ENCODE data around the gene PPT2. TPM values are rescaled to one million over a fixed set of nuclear protein-coding genes. Genes with fewer than 3 reads are reported as not detected.
A peak's percentile ranks its signal among the peaks of the same experiment; 100 is the strongest.
"Not testable (repeated sequence)": the region's sequence is repeated elsewhere in the genome, so short reads cannot be mapped to it uniquely, and the experiment has no call there.

The PPT2 gene
- total RNA-seq, 2 experiments from 2014 or later = 13.2 to 14.8 TPM

DNA sequence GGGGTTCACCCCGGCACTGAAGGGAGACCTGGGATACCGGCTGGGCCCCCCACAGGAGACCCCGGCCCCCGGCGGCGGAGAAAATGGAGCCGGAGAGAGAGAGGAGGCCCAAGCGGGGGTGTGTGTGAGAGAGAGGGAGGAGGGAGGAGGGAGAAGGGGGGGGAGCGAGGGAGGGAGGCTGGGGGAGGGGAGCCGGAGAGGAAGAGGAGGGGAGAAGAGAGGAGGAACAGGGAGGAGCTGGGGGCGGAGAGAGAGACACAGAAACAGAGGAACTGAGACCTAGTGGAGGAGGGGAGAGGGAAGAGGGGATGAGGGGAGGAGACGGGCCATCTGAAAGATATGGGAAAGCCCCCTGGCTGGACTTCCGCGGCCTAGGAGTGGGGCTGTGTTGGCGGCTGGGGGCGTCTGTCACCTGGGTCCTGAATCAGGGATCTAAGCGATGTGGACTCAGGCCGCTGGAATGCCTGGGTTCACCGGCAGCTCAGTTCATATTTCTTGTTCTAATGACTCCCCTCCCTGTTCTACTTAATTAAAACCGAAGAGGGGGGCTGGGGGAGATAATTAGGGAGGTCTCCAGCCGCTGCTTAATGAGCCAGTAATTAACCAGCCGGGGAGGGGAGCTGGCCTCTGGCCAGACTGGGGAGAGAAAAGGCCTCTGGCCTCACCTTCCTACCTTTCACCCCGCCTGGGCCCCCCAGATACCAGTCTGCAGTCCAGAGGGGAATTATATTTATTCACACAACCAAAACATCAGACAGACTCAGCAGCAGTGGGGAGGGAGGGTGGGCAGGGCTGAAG is 36.3 kb downstream of the PPT2 start, which contains the start of gene PBX2:
TSS of gene PBX2 (minus strand) at position 149 of the 798 bp plus-strand sequence. CDS start 287 bp downstream, outside the sequence.
- no peaks in the 10 kb centered on the region for H3K9me3 Mint-ChIP-seq
- H3K27ac Mint-ChIP-seq = peak within 1 kb of the TSS; percentile 99
- peak within 1 kb of the TSS; percentile 95 for H3K4me3 Mint-ChIP-seq
- CTCF ChIA-PET = no interaction called here
- intact Hi-C loops (cut with micrococcal nuclease) = loop anchor here (1.0 to 10.0 kb wide), 6 partner anchors 12 to 1015 kb away; partner anchors contain the start of genes ATF6B, ATP6V1G2, CLIC1 and DDX39B
- no peaks in the 10 kb centered on the region for H3K27me3 Mint-ChIP-seq (ENCODE audit: low read depth)
- H3K4me1 Mint-ChIP-seq (ENCODE audit: low read depth) = peaks cover 66% of the 10 kb centered on the region
- DNase-seq = peak; percentile 93
- H3K36me3 Mint-ChIP-seq (ENCODE audit: low read depth) = peaks cover 40% of the 10 kb centered on the region

- Mint-ChIP-seq H3K4me3 (peak overlapping the region; percentile 95), H3K4me1 (ENCODE audit: low read depth) (peaks cover 59% of the 10 kb centered on the region), H3K27ac (peak overlapping the region; percentile 99), H3K9me3 (no peaks in the 10 kb centered on the region), H3K27me3 (ENCODE audit: low read depth) (no peaks in the 10 kb centered on the region), H3K36me3 (ENCODE audit: low read depth) (peaks cover 35% of the 10 kb centered on the region)
- intact Hi-C loops (cut with micrococcal nuclease) = loop anchor here (1.0 to 10.0 kb wide), 6 partner anchors 13 to 1014 kb away; partner anchors contain the start of genes ATF6B, ATP6V1G2, CLIC1 and DDX39B
- CTCF ChIA-PET = no interaction called here
- DNase-seq = peak; percentile 23
Observed at GRCh38 chr6:32190911-32191677, 37.2 kb downstream of the PPT2 start.

DNA sequence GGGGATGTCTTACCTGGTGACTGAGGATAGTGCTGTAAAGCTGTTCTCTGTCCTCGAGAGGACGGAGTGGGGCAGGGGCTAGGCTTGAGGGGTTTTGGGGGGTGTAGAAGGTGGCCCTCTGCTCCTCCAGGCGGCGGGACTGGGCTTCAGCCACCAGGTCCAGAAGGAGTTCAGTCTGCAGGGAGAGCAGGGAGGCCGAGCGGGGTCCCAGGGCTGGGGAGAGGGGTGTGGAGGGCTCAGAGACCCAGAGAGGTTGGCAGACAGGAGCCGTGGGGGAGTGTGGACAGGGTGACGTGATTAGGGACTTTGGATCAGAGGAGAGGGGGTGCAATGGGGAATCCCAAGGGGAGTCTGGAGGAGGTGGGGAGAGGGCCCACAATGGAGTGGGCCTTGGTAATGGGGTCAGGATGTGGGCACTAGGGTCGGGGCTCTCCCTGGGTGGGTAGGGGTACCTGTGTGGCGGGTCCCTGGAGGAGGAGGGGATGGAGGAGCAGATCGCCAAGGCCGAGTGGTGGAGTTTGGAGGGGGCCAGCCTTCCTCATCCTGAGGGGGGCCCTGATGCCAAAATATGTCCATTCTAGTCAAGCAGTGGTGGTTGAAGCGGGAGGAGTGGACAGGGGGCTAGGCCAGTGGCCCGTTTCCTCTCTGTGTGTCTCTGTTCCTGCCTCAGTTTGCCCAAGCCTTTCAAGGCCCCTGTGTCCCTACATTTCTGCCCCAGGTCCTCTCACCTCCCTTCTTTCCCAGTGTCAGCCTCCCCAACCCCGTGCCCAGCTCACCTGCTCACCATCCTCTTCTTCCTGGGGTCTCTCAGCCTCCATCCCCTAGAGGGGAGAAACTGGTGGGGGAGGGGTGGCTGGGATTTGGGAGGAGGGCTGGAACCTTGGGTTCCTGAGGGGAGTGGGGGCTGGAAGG is 38.0 kb downstream of the PPT2 start:
- peaks cover 58% of the 10 kb centered on the region for H3K4me1 Mint-ChIP-seq (ENCODE audit: low read depth)
- H3K36me3 Mint-ChIP-seq (ENCODE audit: low read depth) = peaks cover 30% of the 10 kb centered on the region
- H3K4me3 Mint-ChIP-seq = peak overlapping the region; percentile 95
- no peaks in the 10 kb centered on the region for H3K27me3 Mint-ChIP-seq (ENCODE audit: low read depth)
- CTCF ChIA-PET = interaction anchor here (0.5 to 1.4 kb wide), 3 partner anchors 34 to 74 kb away, joined by 3 to 6 read pairs (median 3); no protein-coding TSS in a partner anchor
- peak overlapping the region; percentile 99 for H3K27ac Mint-ChIP-seq
- no peaks in the 10 kb centered on the region for H3K9me3 Mint-ChIP-seq
- intact Hi-C loops (cut with micrococcal nuclease) = loop anchor here (5.0 to 10.0 kb wide), 4 partner anchors 455 to 1013 kb away; partner anchors contain the start of genes ATP6V1G2, CLIC1, DDX39B and HSD17B8
- peak; percentile 52 for DNase-seq

GRCh38 chr6:32192608-32193039 is 38.7 kb downstream of the PPT2 start, which contains the start of gene GPSM3:
Gene GPSM3, minus strand, starts transcription at chr6:32192643. Its CDS starts 130 bp downstream, at chr6:32192513.
- DNase-seq = peak; percentile 76
- intact Hi-C loops (cut with micrococcal nuclease) = loop anchor here (5.0 to 10.0 kb wide), 4 partner anchors 455 to 1012 kb away; partner anchors contain the start of genes ATP6V1G2, CLIC1, DDX39B and HSD17B8
- H3K4me3 Mint-ChIP-seq = peak within 1 kb of the TSS; percentile 95
- CTCF ChIA-PET = interaction anchor here (0.5 to 1.4 kb wide), 5 partner anchors 33 to 233 kb away, joined by 3 to 6 read pairs (median 3); no protein-coding TSS in a partner anchor
- H3K27me3 Mint-ChIP-seq (ENCODE audit: low read depth) = no peaks in the 10 kb centered on the region
- H3K27ac Mint-ChIP-seq = peak within 1 kb of the TSS; percentile 99
- no peaks in the 10 kb centered on the region for H3K9me3 Mint-ChIP-seq
- H3K36me3 Mint-ChIP-seq (ENCODE audit: low read depth) = peaks cover 23% of the 10 kb centered on the region
- H3K4me1 Mint-ChIP-seq (ENCODE audit: low read depth) = peaks cover 53% of the 10 kb centered on the region

GRCh38 chr6:32193096-32193495 is 39.2 kb downstream of the PPT2 start:
- H3K36me3 Mint-ChIP-seq (ENCODE audit: low read depth) = peaks cover 21% of the 10 kb centered on the region
- not testable (repeated sequence) for H3K9me3 Mint-ChIP-seq; DNase-seq; H3K27me3 Mint-ChIP-seq (ENCODE audit: low read depth)
- peak overlapping the region; percentile 95 for H3K4me3 Mint-ChIP-seq
- CTCF ChIA-PET = interaction anchor here (0.5 to 1.4 kb wide), 5 partner anchors 33 to 233 kb away, joined by 3 to 6 read pairs (median 3); no protein-coding TSS in a partner anchor
- peaks cover 48% of the 10 kb centered on the region for H3K4me1 Mint-ChIP-seq (ENCODE audit: low read depth)
- intact Hi-C loops (cut with micrococcal nuclease) = loop anchor here (5.0 to 10.0 kb wide), 4 partner anchors 456 to 1012 kb away; partner anchors contain the start of genes ATP6V1G2, CLIC1, DDX39B and HSD17B8
- H3K27ac Mint-ChIP-seq = peak overlapping the region; percentile 99

DNA sequence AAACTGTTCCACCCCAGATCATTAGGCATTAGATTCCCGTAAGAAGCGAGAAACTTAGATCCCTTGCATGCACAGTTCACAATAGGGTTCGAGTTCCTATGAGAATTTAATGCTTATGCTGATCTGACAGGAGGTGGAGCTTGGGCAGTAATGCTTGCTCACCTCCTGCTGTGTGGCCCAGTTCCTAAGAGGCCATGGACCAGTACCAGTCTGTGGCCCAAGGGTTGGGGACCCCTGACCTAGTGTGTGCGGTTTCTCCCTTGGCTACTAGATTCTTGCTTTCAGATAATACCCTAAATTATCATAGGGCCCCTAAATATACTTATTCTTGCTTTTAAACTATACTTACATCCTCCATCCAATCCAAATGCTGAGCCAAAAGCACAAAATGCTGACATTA is 40.4 kb downstream of the PPT2 start:
- Mint-ChIP-seq H3K36me3 (ENCODE audit: low read depth) (peaks cover 10% of the 10 kb centered on the region), H3K9me3 (no peaks in the 10 kb centered on the region), H3K27me3 (ENCODE audit: low read depth) (no peaks in the 10 kb centered on the region), H3K4me3 (peak overlapping the region; percentile 97), H3K27ac (peak overlapping the region; percentile 95), H3K4me1 (ENCODE audit: low read depth) (peaks cover 36% of the 10 kb centered on the region)
- intact Hi-C loops (cut with micrococcal nuclease) = loop anchor here (5.0 to 10.0 kb wide), 4 partner anchors 457 to 1010 kb away; partner anchors contain the start of genes ATP6V1G2, CLIC1, DDX39B and HSD17B8
- CTCF ChIA-PET = interaction anchor here (1.9 to 2.0 kb wide), 2 partner anchors 17 to 77 kb away, joined by 3 to 11 read pairs; partner anchors contain the start of genes AGPAT1 and RNF5
- no peak for DNase-seq

DNA sequence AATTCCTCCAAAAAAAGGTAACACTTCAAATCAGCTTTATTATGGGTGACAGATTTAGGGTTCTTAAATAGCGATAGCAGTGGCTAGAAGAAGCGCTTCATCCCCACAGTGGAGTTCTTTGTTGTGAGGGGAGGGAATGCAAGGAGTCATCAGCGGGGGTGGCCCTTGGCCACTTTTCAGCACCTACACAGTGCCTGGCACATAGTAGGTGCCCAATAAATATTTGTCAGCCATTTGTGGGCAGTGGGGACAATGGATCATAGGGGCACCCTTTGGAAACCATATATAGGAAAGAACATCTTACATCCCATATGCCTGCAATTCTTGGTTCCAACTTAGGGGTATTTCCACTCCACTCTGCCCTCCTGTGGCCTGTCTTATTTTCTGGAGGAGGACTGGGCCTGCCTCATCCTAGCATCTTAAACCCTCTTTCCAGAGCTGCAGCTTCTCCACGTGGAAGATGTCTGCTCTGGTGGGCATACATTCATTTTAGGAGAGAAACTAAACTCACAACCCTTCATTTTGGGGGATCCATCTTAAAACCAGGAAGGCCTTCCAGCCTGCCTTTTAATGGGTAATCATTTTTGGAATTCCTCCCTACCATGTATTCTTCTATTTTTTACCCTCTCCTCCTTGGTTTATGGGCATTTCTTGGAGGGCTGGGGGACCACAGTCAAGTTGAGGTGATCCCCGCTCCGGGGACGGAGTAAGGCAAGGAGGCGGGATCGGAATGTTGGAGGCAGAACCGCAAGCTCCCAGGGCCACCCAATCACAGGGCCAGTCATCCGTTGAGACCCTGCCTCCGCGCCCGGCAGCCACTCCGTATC is 41.1 kb downstream of the PPT2 start:
- intact Hi-C loops (cut with micrococcal nuclease) = loop anchor here (1.0 to 10.0 kb wide), 10 partner anchors 17 to 1010 kb away; partner anchors contain the start of genes ATF6B, ATP6V1G2, CLIC1 and DDX39B
- H3K27me3 Mint-ChIP-seq (ENCODE audit: low read depth) = no peaks in the 10 kb centered on the region

DNA sequence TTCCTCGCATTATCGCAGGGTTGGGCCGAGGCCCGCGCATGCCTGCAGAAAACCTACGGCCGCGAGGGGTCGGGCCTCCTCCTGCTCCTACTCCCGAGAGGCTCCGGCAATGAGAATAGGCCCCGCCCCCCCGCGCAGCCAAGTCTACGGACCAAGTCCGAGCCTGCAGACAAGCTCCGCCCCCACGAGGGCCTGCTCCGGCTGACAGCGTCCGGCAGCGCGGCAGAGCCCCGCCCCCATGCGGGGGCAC is 41.6 kb downstream of the PPT2 start:
- Mint-ChIP-seq H3K27ac (peak overlapping the region; percentile 95), H3K27me3 (ENCODE audit: low read depth) (no peaks in the 10 kb centered on the region), H3K4me3 (peak overlapping the region; percentile 97), H3K4me1 (ENCODE audit: low read depth) (peaks cover 36% of the 10 kb centered on the region), H3K36me3 (ENCODE audit: low read depth) (peaks cover 10% of the 10 kb centered on the region), H3K9me3 (no peaks in the 10 kb centered on the region)
- intact Hi-C loops (cut with micrococcal nuclease) = loop anchor here (1.0 to 10.0 kb wide), 9 partner anchors 17 to 1009 kb away; partner anchors contain the start of genes ATF6B, ATP6V1G2, DDX39B and HSD17B8
- CTCF ChIA-PET = interaction anchor here (0.6 to 2.0 kb wide), 12 partner anchors 10 to 81 kb away, joined by 3 to 11 read pairs (median 4); partner anchors contain the start of genes AGPAT1 and RNF5
- DNase-seq = peak; percentile 100

More for the DNA sequence above, 41.1 kb downstream of the PPT2 start:
- DNase-seq = peak; percentile 66
- Mint-ChIP-seq H3K4me3 (peak overlapping the region; percentile 97), H3K36me3 (ENCODE audit: low read depth) (peaks cover 10% of the 10 kb centered on the region), H3K27ac (peak overlapping the region; percentile 95), H3K4me1 (ENCODE audit: low read depth) (peaks cover 36% of the 10 kb centered on the region), H3K9me3 (no peaks in the 10 kb centered on the region)
- CTCF ChIA-PET = interaction anchor here (0.6 to 2.0 kb wide), 11 partner anchors 10 to 80 kb away, joined by 3 to 11 read pairs (median 5); partner anchors contain the start of genes AGPAT1 and RNF5

- Mint-ChIP-seq H3K36me3 (ENCODE audit: low read depth) (peaks cover 8% of the 10 kb centered on the region), H3K9me3 (no peaks in the 10 kb centered on the region), H3K4me3 (peak overlapping the region; percentile 97), H3K27me3 (ENCODE audit: low read depth) (no peaks in the 10 kb centered on the region), H3K27ac (peak overlapping the region; percentile 98), H3K4me1 (ENCODE audit: low read depth) (peaks cover 35% of the 10 kb centered on the region)
- DNase-seq = peak; percentile 73
- intact Hi-C loops (cut with micrococcal nuclease) = loop anchor here (1.0 to 10.0 kb wide), 9 partner anchors 18 to 1009 kb away; partner anchors contain the start of genes ATF6B, ATP6V1G2, DDX39B and HSD17B8
- CTCF ChIA-PET = interaction anchor here (0.6 to 2.0 kb wide), 11 partner anchors 9 to 81 kb away, joined by 3 to 11 read pairs (median 5); partner anchors contain the start of genes AGPAT1 and RNF5
Observed at GRCh38 chr6:32195902-32196681, 42.2 kb downstream of the PPT2 start.

All from activated naive CD4-positive, alpha-beta T cell treated with anti-CD3 and anti-CD28 coated beads for 36 hours (primary cell).